Femur (tissue), 1 donor: ENCODE data around the gene LANCL2.

ENCODE experiments used
- DNase-seq: peaks from one replicate; pipeline ENCODE4 v3.0.0-alpha.2; 2017

The LANCL2 gene

GRCh38 chr7:55472928-55473725, 108.0 kb downstream of the LANCL2 start:
- DNase-seq: no peak

- no peak for DNase-seq
Measured at GRCh38 chr7:55473932-55474331, 108.8 kb downstream of the LANCL2 start.

GRCh38 chr7:55474944-55475854, 110.1 kb downstream of the LANCL2 start:
- DNase-seq: no peak

DNA sequence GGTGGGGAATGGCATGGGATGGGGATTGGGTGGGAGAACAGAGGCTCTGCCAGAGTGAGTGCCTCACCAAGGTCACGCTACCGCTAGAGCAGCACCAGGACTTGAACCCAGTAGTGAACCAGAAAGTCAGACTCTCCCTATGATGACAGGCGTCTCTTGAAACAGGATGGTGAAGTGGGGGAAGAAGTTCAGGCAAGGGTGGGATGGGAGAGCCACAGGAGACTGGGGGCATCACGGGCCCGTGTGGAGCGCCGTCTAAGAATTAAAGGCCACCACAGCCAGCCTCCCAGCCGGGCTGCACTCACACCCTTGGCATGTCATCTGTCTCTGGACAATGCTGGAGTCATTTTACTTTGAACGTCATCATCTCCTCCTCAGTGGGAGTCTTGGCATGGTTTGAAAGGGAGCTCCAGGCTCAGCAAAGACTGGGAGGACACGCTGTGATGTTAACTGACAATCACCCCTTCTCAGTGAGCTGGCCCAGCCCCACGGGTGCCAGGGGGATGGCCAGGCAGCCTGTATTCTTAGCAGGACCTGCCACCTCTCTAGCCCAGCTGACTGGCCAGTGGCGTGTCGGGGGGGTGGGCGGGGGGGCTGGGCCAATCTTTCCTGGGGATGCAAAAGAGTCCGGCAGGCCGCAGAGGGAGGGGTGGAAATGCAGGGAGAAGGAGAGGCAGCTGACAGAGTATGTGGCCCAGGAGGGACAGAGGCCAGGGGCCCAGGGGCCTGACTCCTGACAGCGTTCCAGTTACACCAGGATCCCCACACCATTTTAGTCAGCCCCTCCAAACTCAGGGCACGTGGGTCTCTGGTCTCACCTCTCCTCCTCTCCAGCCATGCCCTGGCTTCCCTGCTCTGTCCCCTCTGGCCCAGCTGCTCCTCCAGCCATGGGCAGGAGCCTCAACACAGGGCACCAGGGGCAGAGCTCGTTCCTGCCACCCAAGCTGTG, 111.0 kb downstream of the LANCL2 start:
- DNase-seq: no peak

- DNase-seq: no peak
Measured at GRCh38 chr7:55476852-55477780, 112.0 kb downstream of the LANCL2 start.

DNA sequence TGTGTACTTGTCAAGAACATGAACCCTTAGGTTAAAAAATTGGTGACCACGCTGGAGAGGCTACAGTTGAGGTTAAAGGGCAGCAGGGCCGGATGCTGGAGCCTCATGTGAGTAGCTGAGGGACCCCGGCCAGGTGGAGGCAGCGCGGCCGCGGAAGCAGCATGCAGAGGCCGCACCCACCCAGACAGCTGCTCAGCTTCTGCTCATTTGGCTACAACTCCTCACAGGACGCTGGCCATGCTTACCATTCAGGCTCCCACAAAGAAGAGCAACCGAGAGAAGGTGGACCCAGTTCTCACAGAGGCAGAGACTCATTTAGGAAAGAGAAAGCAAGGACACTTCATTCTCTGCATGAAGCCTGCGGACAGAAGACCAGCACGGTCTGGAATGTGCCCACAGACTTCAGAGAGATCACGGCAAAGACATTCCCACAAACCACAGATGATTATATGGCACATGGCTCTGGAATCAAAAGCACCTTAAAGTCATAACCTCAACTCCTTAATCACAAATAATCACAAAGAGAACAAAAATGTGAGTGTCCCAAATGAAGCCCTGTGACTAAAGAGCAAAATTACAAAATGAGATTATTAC, 112.7 kb downstream of the LANCL2 start:
- DNase-seq: no peak

- no peak for DNase-seq
Measured at GRCh38 chr7:55478700-55479099, 113.6 kb downstream of the LANCL2 start.

DNA sequence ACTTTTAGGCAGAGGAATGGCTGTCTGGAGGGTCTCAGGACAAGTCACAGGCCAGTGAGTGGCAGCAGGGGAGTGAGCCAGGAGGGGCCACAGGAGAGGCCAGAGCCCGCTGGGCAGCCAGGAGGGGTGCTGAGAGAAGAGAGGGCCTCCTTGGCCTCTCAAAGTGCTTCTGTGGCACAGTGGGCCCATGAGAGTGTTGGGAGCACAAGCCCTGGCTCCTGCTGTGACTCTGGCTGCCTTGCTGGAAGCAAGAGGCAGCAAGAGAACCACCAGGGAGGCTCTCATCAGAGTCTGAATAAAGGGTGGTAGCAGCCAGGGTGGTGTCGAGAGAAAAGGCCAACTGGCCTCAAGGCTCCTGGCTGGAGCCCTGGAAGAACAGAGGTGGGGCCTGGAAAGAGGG, 116.0 kb downstream of the LANCL2 start:
- no peak for DNase-seq

DNA sequence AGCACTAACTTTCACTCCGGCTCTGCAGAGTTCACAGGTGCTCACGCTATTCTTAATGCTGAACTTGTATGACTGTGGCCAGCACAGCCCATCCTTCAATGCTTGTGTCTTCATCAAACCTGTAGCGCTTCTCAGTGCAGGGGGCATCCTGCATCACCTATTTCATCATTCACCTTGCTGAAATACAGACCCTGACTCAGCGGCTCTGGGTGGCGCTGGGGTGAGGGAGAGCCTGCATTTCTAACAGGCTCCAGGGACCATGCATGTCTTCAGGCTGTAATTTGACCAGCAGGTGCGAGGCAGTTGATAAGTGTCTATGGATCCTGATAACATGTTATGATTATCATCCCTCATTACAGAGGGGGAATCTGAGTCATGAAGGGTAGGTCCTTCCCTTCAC, 117.9 kb downstream of the LANCL2 start:
- DNase-seq: no peak
